ENCODE measurements around the gene CAMTA1.

DNA sequence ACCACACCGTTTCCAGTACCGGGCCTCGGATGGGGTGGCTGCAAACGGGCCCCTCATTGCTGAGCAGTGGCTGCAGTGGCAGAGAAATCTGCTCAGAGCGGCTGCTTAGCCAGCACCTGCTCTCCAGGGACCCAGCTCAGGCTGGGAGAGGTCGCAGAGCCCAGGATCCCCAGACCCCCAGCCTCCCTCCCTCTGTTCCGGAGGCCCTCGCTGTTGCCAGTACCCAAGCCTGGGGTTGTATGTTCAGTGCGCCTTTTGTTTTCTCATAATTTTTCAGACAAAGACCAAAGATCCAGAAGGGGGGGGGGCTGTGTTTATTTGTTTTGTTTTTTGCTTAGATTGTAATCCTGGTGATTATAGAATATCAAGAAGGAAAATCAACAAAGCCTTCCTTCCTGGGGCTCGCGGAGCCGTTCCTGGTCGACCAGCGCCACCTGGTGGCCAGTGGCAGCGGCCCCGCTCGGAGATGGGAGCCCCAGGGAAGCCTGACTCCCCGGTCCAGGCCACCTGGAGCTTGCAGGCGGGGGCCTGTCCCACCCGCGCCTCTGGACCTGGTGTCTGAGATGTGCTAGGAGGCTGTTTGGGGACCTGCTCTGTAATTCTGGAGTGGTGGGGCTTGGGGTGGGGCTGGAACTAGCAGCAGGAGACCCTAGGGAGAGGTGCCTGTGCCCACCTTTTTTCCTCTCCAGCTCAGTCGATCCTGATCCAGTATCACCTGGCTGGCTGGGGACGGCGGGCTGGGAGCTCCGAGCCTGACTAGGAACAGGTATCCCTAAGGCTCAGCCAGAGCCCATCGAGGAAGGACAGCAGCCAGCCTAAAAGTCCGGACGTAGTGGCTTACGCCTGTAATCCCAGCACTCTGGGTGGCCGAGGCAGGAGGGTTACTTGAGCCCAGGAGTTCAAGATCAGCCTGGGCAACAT lies 862.0 kb downstream of the CAMTA1 start:
- TF ChIP-seq, protein P1, sequence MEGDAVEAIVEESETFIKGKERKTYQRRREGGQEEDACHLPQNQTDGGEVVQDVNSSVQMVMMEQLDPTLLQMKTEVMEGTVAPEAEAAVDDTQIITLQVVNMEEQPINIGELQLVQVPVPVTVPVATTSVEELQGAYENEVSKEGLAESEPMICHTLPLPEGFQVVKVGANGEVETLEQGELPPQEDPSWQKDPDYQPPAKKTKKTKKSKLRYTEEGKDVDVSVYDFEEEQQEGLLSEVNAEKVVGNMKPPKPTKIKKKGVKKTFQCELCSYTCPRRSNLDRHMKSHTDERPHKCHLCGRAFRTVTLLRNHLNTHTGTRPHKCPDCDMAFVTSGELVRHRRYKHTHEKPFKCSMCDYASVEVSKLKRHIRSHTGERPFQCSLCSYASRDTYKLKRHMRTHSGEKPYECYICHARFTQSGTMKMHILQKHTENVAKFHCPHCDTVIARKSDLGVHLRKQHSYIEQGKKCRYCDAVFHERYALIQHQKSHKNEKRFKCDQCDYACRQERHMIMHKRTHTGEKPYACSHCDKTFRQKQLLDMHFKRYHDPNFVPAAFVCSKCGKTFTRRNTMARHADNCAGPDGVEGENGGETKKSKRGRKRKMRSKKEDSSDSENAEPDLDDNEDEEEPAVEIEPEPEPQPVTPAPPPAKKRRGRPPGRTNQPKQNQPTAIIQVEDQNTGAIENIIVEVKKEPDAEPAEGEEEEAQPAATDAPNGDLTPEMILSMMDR (IDR thresholded peaks at IDR 0.05), result peak; percentile 97
- no peak for TF ChIP-seq EZH2 (IDR thresholded peaks at IDR 0.05)
- TF ChIP-seq EZH2phosphoT487 (IDR thresholded peaks at IDR 0.05), result no peak

Data from neural progenitor cell (in vitro differentiated cells).